ENCODE results near the gene CR1L. TPM values are rescaled to one million over a fixed set of nuclear protein-coding genes. Genes with fewer than 3 reads are reported as not detected.
"Not testable (repeated sequence)": the region's sequence is repeated elsewhere in the genome, so short reads cannot be mapped to it uniquely, and the experiment has no call there.

The CR1L gene
- polyA plus RNA-seq, 1 donor, result 1.2 TPM

- no peak for DNase-seq
These were observed 101.2 kb downstream of the CR1L start for GRCh38 chr1:207745839-207746767.

- no peak for DNase-seq
These were observed 102.9 kb downstream of the CR1L start for GRCh38 chr1:207747627-207748492.

GRCh38 chr1:207748737-207749528 is 104.0 kb downstream of the CR1L start:
- DNase-seq, result no peak

GRCh38 chr1:207750631-207751305 is 105.8 kb downstream of the CR1L start:
- DNase-seq, result no peak

GRCh38 chr1:207751463-207751789 is 106.5 kb downstream of the CR1L start:
- DNase-seq, result not testable (repeated sequence)

DNA sequence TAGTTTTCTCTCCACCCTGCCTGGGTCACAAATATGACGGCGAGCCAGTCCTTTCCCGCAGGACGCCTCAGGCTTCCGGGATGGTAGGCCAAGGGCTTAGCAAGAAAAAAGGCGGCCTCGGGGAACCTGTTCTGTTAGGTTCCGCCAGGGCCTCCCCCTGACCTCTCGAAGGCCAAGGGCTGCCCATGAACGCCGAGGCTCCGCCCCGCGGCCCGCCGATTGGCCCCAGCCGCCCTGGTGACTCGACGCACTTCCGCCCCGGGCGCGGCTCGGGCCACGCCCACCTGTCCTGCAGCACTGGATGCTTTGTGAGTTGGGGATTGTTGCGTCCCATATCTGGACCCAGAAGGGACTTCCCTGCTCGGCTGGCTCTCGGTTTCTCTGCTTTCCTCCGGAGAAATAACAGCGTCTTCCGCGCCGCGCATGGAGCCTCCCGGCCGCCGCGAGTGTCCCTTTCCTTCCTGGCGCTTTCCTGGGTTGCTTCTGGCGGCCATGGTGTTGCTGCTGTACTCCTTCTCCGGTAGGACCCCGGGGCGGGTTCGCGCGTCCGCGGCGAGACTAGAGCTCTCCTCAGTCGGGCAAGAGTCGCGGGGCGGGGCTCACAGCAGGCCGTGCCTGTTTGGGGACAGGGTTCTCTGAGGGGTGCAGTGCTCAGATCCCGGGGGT is 107.0 kb downstream of the CR1L start, which contains the start of gene CD46:
Gene CD46 (plus strand): TSS at position 265 of the 666 bp plus-strand sequence. CDS start 159 bp downstream, at position 424.
- peak; percentile 95 for DNase-seq

- peak; percentile 26 for DNase-seq
These were observed 107.6 kb downstream of the CR1L start for GRCh38 chr1:207752456-207752998.

DNA sequence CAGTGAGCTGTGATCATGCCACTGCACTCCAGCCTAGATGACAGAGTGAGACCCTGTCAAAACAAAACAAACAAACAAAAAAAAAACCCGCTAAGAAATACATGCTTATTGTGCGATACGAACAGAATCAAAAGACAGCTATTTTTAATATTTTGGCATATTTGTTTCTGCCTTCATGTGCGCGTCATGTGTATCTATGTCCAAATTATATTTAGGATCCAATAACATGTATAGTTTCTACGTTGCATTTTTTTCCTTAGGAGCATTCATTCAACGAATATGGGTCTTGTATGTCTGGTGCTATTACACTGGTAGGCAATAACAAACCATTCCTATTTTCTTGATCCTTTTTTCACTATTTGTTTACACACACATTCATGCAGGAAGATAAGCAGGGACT is 108.7 kb downstream of the CR1L start:
- DNase-seq, result no peak

DNA sequence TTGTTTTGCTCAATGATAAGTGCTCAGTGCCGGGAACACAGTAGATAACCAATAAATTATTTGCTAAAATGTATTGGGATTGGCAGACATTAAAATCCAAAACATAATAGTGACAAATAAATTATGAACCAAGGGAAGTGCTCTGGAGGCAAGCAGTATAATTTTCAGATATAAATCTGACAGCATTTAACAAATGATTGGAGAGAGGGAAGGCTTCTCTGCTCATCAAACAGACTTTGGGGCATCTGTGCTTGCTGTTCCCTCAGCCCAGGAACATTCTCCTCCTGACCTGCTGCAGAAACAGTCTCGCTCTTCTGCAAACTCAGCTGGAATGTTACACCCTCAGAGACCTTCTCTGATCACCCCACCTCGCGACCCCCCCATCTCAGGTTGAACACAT is 109.1 kb downstream of the CR1L start:
- no peak for DNase-seq

DNA sequence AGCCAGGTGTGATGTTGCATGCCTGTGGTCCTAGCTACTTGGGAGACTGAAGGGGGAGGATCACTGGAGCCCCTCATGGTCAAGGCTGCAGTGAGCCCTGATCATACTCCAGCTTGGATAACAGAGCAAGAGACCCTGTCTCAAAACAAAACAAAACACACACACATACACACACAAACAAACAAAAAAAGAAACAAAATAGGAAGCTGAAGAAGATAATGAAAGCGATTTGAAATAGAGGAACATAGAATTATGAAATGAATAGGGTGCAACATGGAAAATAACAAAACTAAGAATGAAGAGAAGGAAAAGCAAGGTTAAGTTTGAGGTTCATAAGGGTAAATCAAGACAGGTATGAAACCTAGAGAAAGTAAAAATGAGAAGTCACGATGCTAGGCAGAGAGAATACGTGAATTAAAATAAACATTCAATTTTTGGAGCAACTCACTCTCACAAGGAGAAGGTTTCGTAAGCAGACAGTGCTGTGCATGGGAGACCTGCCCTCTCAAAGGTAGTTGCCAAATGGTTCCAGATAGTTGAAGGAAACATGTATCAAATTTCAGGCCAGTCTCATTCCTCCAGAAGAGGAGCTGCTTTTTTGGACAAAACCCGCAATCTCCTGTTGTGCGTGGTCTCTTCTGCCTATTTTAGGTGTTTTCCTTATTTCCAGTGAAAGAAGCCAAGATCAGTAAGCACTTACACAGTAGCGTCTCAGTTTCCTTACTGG is 110.2 kb downstream of the CR1L start:
- DNase-seq, result no peak

GRCh38 chr1:207755846-207756693 is 111.1 kb downstream of the CR1L start:
- DNase-seq, result no peak

GRCh38 chr1:207762622-207763021 is 117.7 kb downstream of the CR1L start:
- no peak for DNase-seq

- DNase-seq, result no peak
These were observed 118.2 kb downstream of the CR1L start for GRCh38 chr1:207763091-207763490.

- DNase-seq, result no peak
These were observed 119.0 kb downstream of the CR1L start for GRCh38 chr1:207763972-207764371.

DNA sequence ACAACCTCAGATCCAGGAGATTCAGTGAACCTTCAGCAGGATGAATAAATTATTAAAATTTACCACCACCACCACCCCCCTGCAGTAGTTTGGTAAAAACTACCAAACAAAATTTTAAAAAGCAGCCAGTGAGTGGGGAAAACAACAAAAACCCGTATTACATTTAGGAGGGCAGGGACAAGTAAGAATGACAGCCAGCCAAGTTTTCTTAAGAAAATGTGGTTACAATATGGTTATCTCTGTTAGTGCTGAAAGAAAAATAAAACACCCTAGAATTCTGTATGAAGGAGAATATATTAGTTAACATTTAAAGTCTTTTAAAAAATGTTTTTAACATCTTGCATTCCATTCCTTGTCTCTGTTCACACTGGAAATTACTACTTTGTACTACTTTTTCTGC is 121.6 kb downstream of the CR1L start:
- DNase-seq, result no peak

- not testable (repeated sequence) for DNase-seq
These were observed 125.6 kb downstream of the CR1L start for GRCh38 chr1:207770514-207770913.

Measured in left kidney (tissue), 2 donors.